HepG2 (cell line): ENCODE data around the gene GCLM. TPM values are rescaled to one million over a fixed set of nuclear protein-coding genes. Genes with fewer than 3 reads are reported as not detected.

Source experiments
- AHR ChIP-seq: IDR thresholded peaks from 2 replicates; pipeline ENCODE4 v1.6.1; 2018; ENCODE audit warnings: missing genetic modification reagents, missing compliant biosample characterization
- ARHGAP35 ChIP-seq: sonication (generic); formaldehyde crosslinking; IDR thresholded peaks from 2 replicates; pipeline ENCODE4 v1.9.0; 2022; ENCODE audit warnings: mild to moderate bottlenecking, inconsistent platforms, moderate library complexity, missing genetic modification reagents, borderline replicate concordance
- BRD4 ChIP-seq: sonication (generic); formaldehyde crosslinking; IDR thresholded peaks from 2 replicates; pipeline ENCODE4 v1.4.0; 2020; ENCODE audit warnings: missing genetic modification reagents
- CHD4 ChIP-seq: fragments of 200-600 bp; sonication (generic); IDR thresholded peaks from 2 replicates; pipeline ENCODE4 v1.7.0; 2017; ENCODE audit warnings: mild to moderate bottlenecking, low read length, borderline replicate concordance
- ELF3 ChIP-seq: IDR thresholded peaks from 2 replicates; pipeline ENCODE4 v1.6.1; 2016; ENCODE audit warnings: missing genetic modification reagents, missing compliant biosample characterization
- HDAC2 ChIP-seq: sonication (generic); formaldehyde crosslinking; IDR thresholded peaks from 2 replicates; pipeline ENCODE4 v1.4.0; 2020; ENCODE audit warnings: missing genetic modification reagents
- HNRNPL ChIP-seq: fragments of 200-400 bp; formaldehyde crosslinking; IDR thresholded peaks from 2 replicates; pipeline ENCODE4 v1.6.1; 2017; ENCODE audit warnings: mild to moderate bottlenecking, low read depth, low read length
- IRX3 ChIP-seq: sonication (generic); formaldehyde crosslinking; IDR thresholded peaks from 2 replicates; pipeline ENCODE4 v1.8.1; 2023; ENCODE audit warnings: mild to moderate bottlenecking, low read depth, missing genetic modification reagents, borderline replicate concordance
- KAT8 ChIP-seq: IDR thresholded peaks from 2 replicates; pipeline ENCODE4 v1.6.1; 2016; ENCODE audit warnings: missing genetic modification reagents, missing compliant biosample characterization
- KDM5B ChIP-seq: sonication (generic); formaldehyde crosslinking; IDR thresholded peaks from 2 replicates; pipeline ENCODE4 v1.4.0; 2020; ENCODE audit warnings: missing genetic modification reagents, mild to moderate bottlenecking, borderline replicate concordance
- KLF16 ChIP-seq, 2 experiments: sonication (generic) in 1 of 2; formaldehyde crosslinking in 1 of 2; IDR thresholded peaks; 2 replicates each; pipeline versions ENCODE4 v1.6.1 to v1.8.0; 2016 to 2023; ENCODE audit warnings: missing genetic modification reagents in 2 of 2, missing compliant biosample characterization in 1 of 2
- MED1 ChIP-seq: sonication (generic); formaldehyde crosslinking; IDR thresholded peaks from 2 replicates; pipeline ENCODE4 v1.4.0; 2020; ENCODE audit warnings: missing genetic modification reagents
- MLXIP ChIP-seq: sonication (generic); formaldehyde crosslinking; IDR thresholded peaks from 2 replicates; pipeline ENCODE4 v1.9.0; 2021; ENCODE audit warnings: missing genetic modification reagents, borderline replicate concordance
- MXI1 ChIP-seq: IDR thresholded peaks from 3 replicates; pipeline ENCODE4 v1.6.1; 2012; ENCODE audit warnings: low read depth, low read length, inconsistent platforms, borderline replicate concordance
- NFYB ChIP-seq: sonication (generic); formaldehyde crosslinking; IDR thresholded peaks from 2 replicates; pipeline ENCODE4 v1.4.0; 2020; ENCODE audit warnings: missing genetic modification reagents
- NR2F2 ChIP-seq: IDR thresholded peaks from 2 replicates; pipeline ENCODE4 v1.6.1; 2012; ENCODE audit warnings: low read depth, inconsistent platforms, borderline replicate concordance
- POLR2AphosphoS2 ChIP-seq: IDR thresholded peaks from 2 replicates; pipeline ENCODE4 v1.6.1; 2011; ENCODE audit warnings: low read depth, low read length, improper control_type of control experiment
- RAD21 ChIP-seq: fragments of 450-650 bp; formaldehyde crosslinking; IDR thresholded peaks from 2 replicates; pipeline ENCODE4 v1.5.0; 2020; ENCODE audit warnings: mild to moderate bottlenecking
- RARG ChIP-seq: sonication (generic); formaldehyde crosslinking; IDR thresholded peaks from 2 replicates; pipeline ENCODE4 v1.4.0; 2020; ENCODE audit warnings: low read depth, mild to moderate bottlenecking, missing genetic modification reagents
- RNF2 ChIP-seq: fragments of 450-650 bp; conservative IDR thresholded peaks from 2 replicates; pipeline ENCODE4 v1.6.1; 2016; ENCODE audit warnings: low read depth
- RNF219 ChIP-seq: sonication (generic); formaldehyde crosslinking; IDR thresholded peaks from 2 replicates; pipeline ENCODE4 v1.5.0; 2020; ENCODE audit warnings: mild to moderate bottlenecking, missing genetic modification reagents
- TCF12 ChIP-seq, 2 experiments: fragments of 450-650 bp in 1 of 2; sonication (generic) in 1 of 2; formaldehyde crosslinking in 1 of 2; IDR thresholded peaks; 2 replicates each; pipeline versions ENCODE4 v1.6.1 to v1.8.0; 2017 to 2022; ENCODE audit warnings: antibody characterized with exemption in 1 of 2, mild to moderate bottlenecking in 1 of 2, missing genetic modification reagents in 1 of 2, moderate library complexity in 1 of 2
- ZNF20 ChIP-seq: sonication (generic); formaldehyde crosslinking; IDR thresholded peaks from 2 replicates; pipeline ENCODE4 v1.4.0; 2020; ENCODE audit warnings: mild to moderate bottlenecking, moderate library complexity, missing genetic modification reagents
- ZNF598 ChIP-seq: sonication (generic); formaldehyde crosslinking; IDR thresholded peaks from 2 replicates; pipeline ENCODE4 v1.5.1; 2020; ENCODE audit warnings: mild to moderate bottlenecking, missing genetic modification reagents, borderline replicate concordance
- ZNF839 ChIP-seq: sonication (generic); formaldehyde crosslinking; IDR thresholded peaks from 2 replicates; pipeline ENCODE4 v1.4.0; 2020; ENCODE audit warnings: missing genetic modification reagents, mild to moderate bottlenecking, borderline replicate concordance
- ZSCAN29 ChIP-seq: sonication (generic); formaldehyde crosslinking; conservative IDR thresholded peaks from 2 replicates; pipeline ENCODE4 v1.4.0; 2020; ENCODE audit warnings: mild to moderate bottlenecking, missing genetic modification reagents
- polyA plus RNA-seq, 8 experiments: library from polyadenylated mRNA; depleted of rRNA in 3 of 8; stranded (reverse) in 7 of 8; unstranded in 1 of 8; fragments of >200 nt; fragmentation: Illumina TruSeq in 4 of 8; extraction: Trizol in 4 of 8; gene quantifications; 2 replicates each; pipeline versions ENCODE4 v1.2.1 to v1.2.3, GENCODE V29; 2011 to 2016; ENCODE audit warnings: low read depth in 4 of 8, missing spikeins in 1 of 8, mixed read lengths in 1 of 8; ENCODE audit not compliant: insufficient read depth in 1 of 8
- total RNA-seq, 5 experiments: library from RNA; depleted of rRNA; stranded (reverse); fragments of >200 nt; fragmentation: Illumina TruSeq; extraction: Trizol; gene quantifications; 2 replicates each; pipeline ENCODE4 v1.2.3, GENCODE V29; 2016; ENCODE audit warnings: low read depth in 1 of 5

GCLM gene
- total and polyA plus RNA-seq, 2 of the 13 experiments (the other 11 are each of a cell fraction or from before 2014, with no cell fraction given) = 8.7 to 29.9 TPM

GRCh38 chr1:93846206-93846991 is 62.8 kb downstream of the GCLM start (continued):
- TF ChIP-seq RAD21 (CRISPR knock-in tag) (no peak; the same call in 1 of the 2 replicates), MLXIP (CRISPR knock-in tag) (no peak; the same call in 1 of the 2 replicates), ZNF598 (no peak), ZNF839 (no peak), ELF3 (CRISPR knock-in tag) (no peak), CHD4 (no peak), IRX3 (CRISPR knock-in tag) (0 out of 2 replicates have a peak, but pooled peaks have one; percentile 65), POLR2AphosphoS2 (no peak), RARG (CRISPR knock-in tag) (no peak), TCF12 (IDR thresholded peaks at IDR 0.05) (no peak), TCF12 (CRISPR knock-in tag; IDR thresholded peaks at IDR 0.05) (0 out of 2 replicates have a peak, but pooled peaks have one; percentile 55), KDM5B (CRISPR knock-in tag) (no peak; the same call in 1 of the 2 replicates), RNF2 (no peak), NR2F2 (no peak), AHR (CRISPR knock-in tag) (no peak), MED1 (CRISPR knock-in tag) (peak; percentile 69), ZSCAN29 (0 out of 2 replicates have a peak, but pooled peaks have one; percentile 24), NFYB (CRISPR knock-in tag) (peak; percentile 31; the same call in 1 of the 2 replicates), ARHGAP35 (CRISPR knock-in tag) (no peak), KLF16 (CRISPR knock-in tag; IDR thresholded peaks at IDR 0.05) (no peak; a peak in 1 of 4 replicates), KAT8 (peak; percentile 57), ZNF20 (CRISPR knock-in tag) (no peak), HNRNPL (peak; percentile 72; the same call in 1 of the 2 replicates), BRD4 (CRISPR knock-in tag) (peak; percentile 25; the same call in 1 of the 2 replicates), HDAC2 (0 out of 2 replicates have a peak, but pooled peaks have one; percentile 27), RNF219 (CRISPR knock-in tag) (no peak), MXI1 (0 out of 3 replicates have a peak, but pooled peaks have one; percentile 43)
